Activated CD8-positive, alpha-beta T cell treated with anti-CD3 and anti-CD28 coated beads for 36 hours (primary cell): ENCODE measurements around the gene TCF12. TPM values are rescaled to one million over a fixed set of nuclear protein-coding genes. Genes with fewer than 3 reads are reported as not detected.

Source experiments
- ATAC-seq: fragments of 200-7000 bp; cut with Tn5 transposase; one replicate; pipeline ENCODE4 v1.10.0; 2021; ENCODE audit warnings: mild to moderate bottlenecking, moderate library complexity
- CTCF ChIA-PET: fragments of 350-600 bp; sonication (Branson Sonifier 250); formaldehyde crosslinking; loops from one replicate; lab custom pipeline; 2021; ENCODE audit warnings: antibody characterized with exemption; lab: Charles Lee
- POLR2A ChIA-PET: fragments of 350-600 bp; sonication (Branson Sonifier 250); formaldehyde crosslinking; loops from one replicate; lab custom pipeline; 2021; ENCODE audit warnings: antibody characterized with exemption; lab: Charles Lee
- DNase-seq: peaks from one replicate; pipeline ENCODE4 v3.0.0-alpha.2; 2020
- H3K27ac Mint-ChIP-seq: one replicate; pipeline ENCODE4 v1.8.0; 2021; ENCODE audit warnings: mild to moderate bottlenecking, mixed read lengths
- H3K27me3 Mint-ChIP-seq: one replicate; pipeline ENCODE4 v1.8.0; 2021; ENCODE audit warnings: mixed read lengths
- H3K36me3 Mint-ChIP-seq: one replicate; pipeline ENCODE4 v1.8.0; 2021; ENCODE audit warnings: low read depth, mixed read lengths
- H3K4me1 Mint-ChIP-seq: one replicate; pipeline ENCODE4 v1.8.0; 2021; ENCODE audit warnings: low read depth, mixed read lengths
- H3K4me3 Mint-ChIP-seq: one replicate; pipeline ENCODE4 v1.8.0; 2021; ENCODE audit warnings: mild to moderate bottlenecking, moderate library complexity, mixed read lengths
- H3K9me3 Mint-ChIP-seq: one replicate; pipeline ENCODE4 v1.8.0; 2021; ENCODE audit warnings: mixed read lengths
- CTCF ChIP-seq: fragments of 200-600 bp; IDR thresholded peaks from one replicate; pipeline ENCODE4 v1.8.0; 2022; ENCODE audit warnings: antibody characterized with exemption, mild to moderate bottlenecking
- intact Hi-C: fragments of 100-400 bp; cut with micrococcal nuclease; formaldehyde crosslinking; loops from one replicate; pipeline ENCODE4 v1.10.0; 2022
- total RNA-seq, 2 experiments: library from RNA; stranded (reverse); gene quantifications; one replicate each; pipeline ENCODE4 v1.2.3, GENCODE V29; 2021

The TCF12 gene
- total RNA-seq, 2 experiments from 2014 or later = 60.5 to 67.4 TPM

GRCh38 chr15:57133127-57133968, 214.9 kb downstream of the TCF12 start:
- Mint-ChIP-seq H3K36me3 (peaks cover 17% of the 10 kb centered on the region), H3K27me3 (no peaks in the 10 kb centered on the region), H3K27ac (peak overlapping the region; percentile 66), H3K4me1 (peaks cover 65% of the 10 kb centered on the region), H3K4me3 (no peak overlapping the region), H3K9me3 (no peaks in the 10 kb centered on the region)
- TF ChIP-seq CTCF = no peak
- DNase-seq (peak; percentile 25), ATAC-seq (peak; percentile 78)
- ChIA-PET POLR2A (interaction anchor here (0.8 kb wide), 1 partner anchor 215 kb away, joined by 5 read pairs; the partner anchor contains the start of gene TCF12), CTCF (interaction anchor here (1.1 to 3.1 kb wide), 3 partner anchors 14 to 80 kb away, joined by 3 to 14 read pairs (median 4); no protein-coding TSS in a partner anchor)
- intact Hi-C loops = no loop called here

GRCh38 chr15:57134071-57134605, 215.7 kb downstream of the TCF12 start:
- Mint-ChIP-seq H3K27ac (no peak overlapping the region), H3K4me1 (peaks cover 60% of the 10 kb centered on the region), H3K9me3 (no peaks in the 10 kb centered on the region), H3K36me3 (peaks cover 15% of the 10 kb centered on the region), H3K4me3 (no peak overlapping the region), H3K27me3 (no peaks in the 10 kb centered on the region)
- intact Hi-C loops = no loop called here
- no peak for ATAC-seq
- CTCF ChIA-PET = interaction anchor here (1.1 to 3.1 kb wide), 2 partner anchors 13 to 79 kb away, joined by 3 to 14 read pairs; no protein-coding TSS in a partner anchor
- no peak for DNase-seq
- TF ChIP-seq CTCF = no peak
- POLR2A ChIA-PET = no interaction called here

GRCh38 chr15:57134851-57135250, 216.4 kb downstream of the TCF12 start:
- Mint-ChIP-seq H3K4me1 (peaks cover 53% of the 10 kb centered on the region), H3K27me3 (no peaks in the 10 kb centered on the region), H3K4me3 (no peak overlapping the region), H3K9me3 (no peaks in the 10 kb centered on the region), H3K27ac (no peak overlapping the region), H3K36me3 (peaks cover 15% of the 10 kb centered on the region)
- CTCF ChIA-PET = interaction anchor here (1.0 to 3.1 kb wide), 4 partner anchors 12 to 644 kb away, joined by 3 to 14 read pairs (median 5); no protein-coding TSS in a partner anchor
- no peak for TF ChIP-seq CTCF
- intact Hi-C loops = no loop called here
- POLR2A ChIA-PET = no interaction called here
- DNase-seq = no peak
- no peak for ATAC-seq

GRCh38 chr15:57135800-57136199, 217.4 kb downstream of the TCF12 start:
- Mint-ChIP-seq H3K27ac (no peak overlapping the region), H3K9me3 (no peaks in the 10 kb centered on the region), H3K36me3 (peaks cover 12% of the 10 kb centered on the region), H3K4me1 (peaks cover 47% of the 10 kb centered on the region), H3K4me3 (no peak overlapping the region), H3K27me3 (no peaks in the 10 kb centered on the region)
- DNase-seq (no peak), ATAC-seq (no peak)
- no peak for TF ChIP-seq CTCF
- intact Hi-C loops = no loop called here
- ChIA-PET POLR2A (no interaction called here), CTCF (interaction anchor here (1.0 to 2.1 kb wide), 5 partner anchors 9 to 645 kb away, joined by 3 to 7 read pairs (median 4); no protein-coding TSS in a partner anchor)
